Upper lobe of right lung (tissue), 1 donor: ENCODE data around the gene GEMIN5. TPM values are rescaled to one million over a fixed set of nuclear protein-coding genes. Genes with fewer than 3 reads are reported as not detected.

ENCODE experiments used
- ATAC-seq: fragments of 200-7000 bp; cut with Tn5 transposase; one replicate; pipeline ENCODE4 v1.9.1; 2020; ENCODE audit warnings: mild to moderate bottlenecking, moderate library complexity
- DNase-seq: peaks from one replicate; pipeline ENCODE4 v3.0.0-alpha.2; 2020
- H3K27ac ChIP-seq: fragments of 200-600 bp; one replicate; pipeline ENCODE4 v1.8.0; 2022
- H3K27me3 ChIP-seq: fragments of 200-600 bp; one replicate; pipeline ENCODE4 v1.8.0; 2022; ENCODE audit warnings: mild to moderate bottlenecking
- H3K36me3 ChIP-seq: fragments of 200-600 bp; one replicate; pipeline ENCODE4 v1.8.0; 2022
- H3K4me1 ChIP-seq: fragments of 200-600 bp; one replicate; pipeline ENCODE4 v1.8.0; 2022
- H3K4me3 ChIP-seq: fragments of 200-600 bp; one replicate; pipeline ENCODE4 v1.8.0; 2022; ENCODE audit warnings: mild to moderate bottlenecking
- H3K9me3 ChIP-seq: fragments of 200-600 bp; one replicate; pipeline ENCODE4 v1.8.0; 2022
- intact Hi-C: fragments of 100-400 bp; cut with DNase I; formaldehyde crosslinking; loops from one replicate; pipeline ENCODE4 v1.11.0; 2022
- total RNA-seq: library from RNA; stranded (reverse); fragmentation: NEBNext Ultra II Directional; extraction: Animal tissue kit (Norgen Biotek cat#: 25700); gene quantifications from one replicate; pipeline ENCODE4 v1.2.1, GENCODE V29; 2021
- TF ChIP-seq, protein P1 (sequence below): fragments of 200-600 bp; IDR thresholded peaks from one replicate; pipeline ENCODE4 v1.8.0; 2022; ENCODE audit warnings: antibody characterized with exemption
- donor health status: DM: no; HTN: yes; CAD: no; lungs with severe emphysema.

The GEMIN5 gene
- total RNA-seq, 1 donor from 2014 or later = 13.9 TPM

GRCh38 chr5:154895606-154896561 is 42.1 kb downstream of the GEMIN5 start:
- DNase-seq (no peak), ATAC-seq (no peak)
- Histone ChIP-seq H3K9me3 (no peaks in the 10 kb centered on the region), H3K4me3 (no peak overlapping the region), H3K27me3 (no peaks in the 10 kb centered on the region), H3K36me3 (peaks cover 78% of the 10 kb centered on the region), H3K4me1 (peaks cover 23% of the 10 kb centered on the region), H3K27ac (no peak overlapping the region)
- intact Hi-C loops = no loop called here
- TF ChIP-seq, protein P1, sequence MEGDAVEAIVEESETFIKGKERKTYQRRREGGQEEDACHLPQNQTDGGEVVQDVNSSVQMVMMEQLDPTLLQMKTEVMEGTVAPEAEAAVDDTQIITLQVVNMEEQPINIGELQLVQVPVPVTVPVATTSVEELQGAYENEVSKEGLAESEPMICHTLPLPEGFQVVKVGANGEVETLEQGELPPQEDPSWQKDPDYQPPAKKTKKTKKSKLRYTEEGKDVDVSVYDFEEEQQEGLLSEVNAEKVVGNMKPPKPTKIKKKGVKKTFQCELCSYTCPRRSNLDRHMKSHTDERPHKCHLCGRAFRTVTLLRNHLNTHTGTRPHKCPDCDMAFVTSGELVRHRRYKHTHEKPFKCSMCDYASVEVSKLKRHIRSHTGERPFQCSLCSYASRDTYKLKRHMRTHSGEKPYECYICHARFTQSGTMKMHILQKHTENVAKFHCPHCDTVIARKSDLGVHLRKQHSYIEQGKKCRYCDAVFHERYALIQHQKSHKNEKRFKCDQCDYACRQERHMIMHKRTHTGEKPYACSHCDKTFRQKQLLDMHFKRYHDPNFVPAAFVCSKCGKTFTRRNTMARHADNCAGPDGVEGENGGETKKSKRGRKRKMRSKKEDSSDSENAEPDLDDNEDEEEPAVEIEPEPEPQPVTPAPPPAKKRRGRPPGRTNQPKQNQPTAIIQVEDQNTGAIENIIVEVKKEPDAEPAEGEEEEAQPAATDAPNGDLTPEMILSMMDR = no peak

DNA sequence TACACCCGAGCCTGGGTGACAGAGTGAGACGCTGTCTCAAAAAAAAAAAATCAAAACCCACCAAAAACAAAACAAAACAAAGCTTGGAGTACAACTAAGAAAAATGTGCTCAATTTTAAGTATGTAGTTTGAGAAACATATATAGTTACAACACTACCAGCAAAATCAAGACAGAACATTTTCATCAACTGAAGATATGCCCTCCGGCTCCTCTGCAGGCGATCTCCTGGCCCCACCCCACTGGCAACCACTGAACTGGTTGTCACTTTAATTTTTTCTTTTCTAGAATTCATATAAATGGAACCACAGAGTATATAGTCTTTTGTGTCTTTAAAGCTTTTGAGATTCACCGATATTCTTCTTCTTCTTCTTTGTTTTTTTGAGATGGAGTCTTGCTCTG is 44.6 kb downstream of the GEMIN5 start:
- H3K4me1 ChIP-seq = peaks cover 4% of the 10 kb centered on the region
- no peak for ATAC-seq
- H3K27me3 ChIP-seq = no peaks in the 10 kb centered on the region
- TF ChIP-seq, protein P1 = no peak
- DNase-seq = no peak
- peaks cover 89% of the 10 kb centered on the region for H3K36me3 ChIP-seq
- H3K4me3 ChIP-seq = no peak overlapping the region
- intact Hi-C loops = no loop called here
- H3K9me3 ChIP-seq = no peaks in the 10 kb centered on the region
- H3K27ac ChIP-seq = no peak overlapping the region

DNA sequence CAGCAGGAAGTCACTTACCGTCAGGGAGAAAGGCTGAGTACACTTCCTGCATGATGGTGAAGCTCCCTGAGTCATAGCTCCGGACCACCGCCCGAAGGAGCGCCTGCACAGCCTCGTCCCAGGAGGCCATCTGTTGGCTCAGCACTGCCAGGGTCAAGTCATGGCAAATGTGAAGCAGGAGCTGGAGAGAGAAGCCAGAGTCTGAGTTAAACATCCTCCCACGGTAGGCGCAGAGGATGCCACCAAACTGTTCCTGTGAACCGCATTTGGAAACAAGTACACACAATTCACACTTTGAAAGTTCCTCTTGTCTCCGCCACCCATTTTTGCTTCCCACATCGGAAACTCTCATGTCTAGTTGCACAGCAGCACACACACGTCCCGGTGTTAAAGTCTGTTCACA is 45.6 kb downstream of the GEMIN5 start:
- TF ChIP-seq, protein P1 = no peak
- Histone ChIP-seq H3K4me1 (no peaks in the 10 kb centered on the region), H3K27me3 (no peaks in the 10 kb centered on the region), H3K27ac (no peak overlapping the region), H3K9me3 (no peaks in the 10 kb centered on the region), H3K36me3 (peaks cover 89% of the 10 kb centered on the region), H3K4me3 (no peak overlapping the region)
- DNase-seq (no peak), ATAC-seq (no peak)
- intact Hi-C loops = no loop called here

GRCh38 chr5:154885439-154885838 is 52.6 kb downstream of the GEMIN5 start:
- H3K36me3 ChIP-seq = peaks cover 40% of the 10 kb centered on the region
- DNase-seq (no peak), ATAC-seq (peak; percentile 56)
- H3K4me3 ChIP-seq = no peak overlapping the region
- TF ChIP-seq, protein P1 = no peak
- no peak overlapping the region for H3K27ac ChIP-seq
- H3K4me1 ChIP-seq = no peaks in the 10 kb centered on the region
- H3K27me3 ChIP-seq = no peaks in the 10 kb centered on the region
- intact Hi-C loops = no loop called here
- peaks cover 22% of the 10 kb centered on the region for H3K9me3 ChIP-seq

DNA sequence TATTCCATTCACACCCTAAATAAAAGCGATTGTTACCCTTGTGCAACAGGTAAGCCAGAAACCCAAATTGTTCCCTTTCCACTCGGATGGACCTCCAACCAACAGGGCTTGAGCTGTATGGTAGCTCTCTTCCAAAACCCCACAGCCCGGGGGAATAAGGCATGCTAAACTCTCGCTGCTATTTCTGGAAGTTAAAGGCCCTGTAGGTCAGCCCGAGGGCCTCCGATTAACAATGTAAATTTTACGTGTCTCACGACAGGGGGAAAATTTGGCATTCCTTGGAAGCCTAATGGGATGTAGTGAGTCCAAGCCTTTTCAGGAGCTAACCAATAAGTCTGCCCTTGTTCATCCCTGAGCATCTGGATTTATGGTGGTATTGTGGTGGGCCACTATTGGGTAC is 53.6 kb downstream of the GEMIN5 start:
- Histone ChIP-seq H3K27me3 (no peaks in the 10 kb centered on the region), H3K4me1 (no peaks in the 10 kb centered on the region), H3K27ac (no peak overlapping the region), H3K9me3 (peaks cover 22% of the 10 kb centered on the region), H3K4me3 (no peak overlapping the region), H3K36me3 (peaks cover 30% of the 10 kb centered on the region)
- intact Hi-C loops = no loop called here
- TF ChIP-seq, protein P1 = no peak
- ATAC-seq (no peak), DNase-seq (no peak)
